HG02885 (cell line): ENCODE measurements around the gene C1orf185.
"Not testable (repeated sequence)": the region's sequence is repeated elsewhere in the genome, so short reads cannot be mapped to it uniquely, and the experiment has no call there.

Experiments used
- ATAC-seq: cut with Tn5 transposase; IDR thresholded peaks from one replicate; pipeline ENCODE4 v1.9.1; 2021; ENCODE audit warnings: mild to moderate bottlenecking; ENCODE audit not compliant: unreplicated experiment, poor library complexity

Gene C1orf185

DNA sequence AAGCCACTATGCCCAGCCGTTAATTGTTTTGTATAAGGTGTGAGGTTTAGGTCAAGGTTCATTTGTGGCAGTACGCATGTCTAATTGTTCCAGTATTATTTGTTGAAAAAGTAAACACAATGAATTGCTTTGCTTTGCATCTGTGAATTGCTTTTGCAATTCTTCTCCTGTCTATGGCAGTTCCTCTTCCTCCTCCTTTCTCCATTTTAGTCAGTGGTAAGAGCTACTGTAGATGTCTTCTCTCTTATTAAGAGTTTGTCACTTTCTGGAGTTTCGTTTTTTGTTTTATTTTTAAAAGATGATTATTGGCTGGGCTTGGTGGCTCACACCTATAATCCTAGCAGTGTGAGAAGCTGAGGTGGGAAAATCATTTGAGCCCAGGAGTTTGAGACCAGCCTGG, 29.2 kb downstream of the C1orf185 start:
- no peak for ATAC-seq

DNA sequence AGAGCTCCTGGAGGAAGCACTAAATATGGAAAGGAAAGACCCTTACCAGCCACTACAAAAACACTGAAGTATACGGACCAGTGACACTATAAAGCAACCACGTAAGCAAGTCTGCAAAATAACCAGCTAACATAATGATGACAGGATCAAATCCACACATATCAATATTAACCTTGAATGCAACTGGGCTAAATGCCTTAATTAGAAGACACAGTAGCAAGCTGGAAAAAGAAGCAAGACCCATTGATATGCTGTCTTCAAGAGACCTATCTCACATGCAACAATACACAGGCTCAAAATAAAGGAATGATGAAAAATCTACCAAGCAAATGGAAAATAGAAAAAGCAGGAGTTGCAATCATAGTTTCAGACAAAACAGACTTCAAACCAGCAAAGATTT, 31.0 kb downstream of the C1orf185 start:
- ATAC-seq = no peak

DNA sequence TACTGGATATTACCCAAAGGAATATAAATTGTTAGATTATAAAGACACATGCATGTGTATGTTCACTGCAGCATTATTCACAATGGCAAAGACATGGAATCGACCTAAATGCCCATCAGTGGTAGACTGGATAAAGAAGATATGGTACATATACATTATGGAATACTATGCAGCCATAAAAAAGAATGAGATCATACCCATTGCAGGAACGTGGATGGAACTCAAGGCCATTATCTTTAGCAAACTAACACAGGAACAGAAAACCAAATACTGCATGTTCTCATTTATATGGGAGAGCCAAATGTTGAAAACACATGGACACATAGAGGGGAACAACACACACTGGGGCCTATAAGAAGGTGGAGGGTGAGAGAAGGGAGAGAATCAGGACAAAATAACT, 35.7 kb downstream of the C1orf185 start:
- not testable (repeated sequence) for ATAC-seq

DNA sequence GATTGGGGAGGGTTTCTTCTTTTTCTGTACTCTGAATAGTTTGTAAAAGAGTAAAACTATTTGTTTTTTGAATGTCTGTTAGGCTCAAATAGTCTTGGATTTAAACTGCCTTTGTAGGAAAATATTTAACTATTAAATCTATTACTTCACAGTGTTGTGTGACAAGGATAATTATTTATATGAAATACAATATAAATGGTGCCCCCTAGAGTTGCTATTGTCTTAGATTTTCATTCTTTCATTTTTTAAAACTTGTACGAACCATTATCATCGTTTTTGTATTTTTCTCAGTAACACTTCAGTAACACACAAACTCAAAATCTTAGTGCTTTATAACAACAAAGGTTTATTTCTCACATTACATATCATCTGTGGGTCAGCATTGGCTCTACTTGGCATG, 37.4 kb downstream of the C1orf185 start:
- no peak for ATAC-seq

DNA sequence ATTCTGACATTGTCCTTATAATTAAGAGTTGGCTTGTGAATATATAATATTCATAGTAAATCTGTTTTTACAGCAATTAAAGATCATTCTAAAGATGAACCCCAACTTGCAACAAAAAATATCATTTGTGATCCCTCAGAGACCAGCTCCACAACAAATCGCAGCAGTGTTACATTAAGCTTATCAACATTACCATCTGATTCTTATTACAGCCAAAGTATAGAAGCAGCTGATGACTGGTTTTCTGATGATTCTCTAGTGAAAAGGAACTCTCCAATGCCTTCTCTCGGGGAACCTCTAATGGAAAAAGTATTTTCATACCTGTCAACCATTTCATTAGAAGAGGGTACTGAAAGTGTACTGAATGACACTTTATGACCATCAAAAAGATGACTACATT, 45.4 kb downstream of the C1orf185 start:
- no peak for ATAC-seq

DNA sequence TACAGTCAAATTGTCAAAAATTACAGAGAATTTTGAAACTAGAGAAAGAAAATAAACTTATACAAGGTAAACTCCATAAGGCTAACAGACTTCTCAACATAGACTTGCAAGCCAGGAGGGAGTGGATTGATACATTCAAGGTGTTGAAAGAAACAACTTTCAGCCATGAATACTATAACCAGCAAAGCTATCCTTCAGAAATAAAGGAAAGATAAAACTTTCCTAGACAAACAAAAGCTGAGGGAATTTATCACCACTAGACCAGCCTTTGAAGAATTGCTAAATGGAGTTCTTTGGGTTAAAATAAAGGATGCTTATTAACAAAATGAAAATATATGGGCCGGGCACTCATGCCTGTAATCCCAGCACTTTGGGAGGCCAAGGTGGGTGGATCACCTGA, 52.7 kb downstream of the C1orf185 start:
- ATAC-seq = no peak

DNA sequence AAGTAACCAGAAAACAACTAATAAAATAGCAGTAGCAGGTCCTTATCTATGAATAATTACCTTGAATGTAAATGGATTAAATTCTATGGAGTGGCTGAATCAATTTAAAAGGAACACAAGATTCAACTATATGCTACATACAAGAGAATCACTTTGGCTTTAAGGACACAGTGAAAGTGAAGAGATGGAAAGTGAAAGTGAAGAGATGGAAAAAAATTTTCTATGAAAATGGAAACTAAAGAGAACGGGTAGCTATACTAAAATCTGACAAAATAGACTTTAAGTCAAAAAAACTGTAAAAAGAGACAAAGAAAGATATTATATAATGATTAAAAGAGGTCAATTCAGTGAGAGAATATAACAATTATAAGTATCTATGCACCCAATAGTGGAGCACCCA, 54.7 kb downstream of the C1orf185 start:
- ATAC-seq = no peak

DNA sequence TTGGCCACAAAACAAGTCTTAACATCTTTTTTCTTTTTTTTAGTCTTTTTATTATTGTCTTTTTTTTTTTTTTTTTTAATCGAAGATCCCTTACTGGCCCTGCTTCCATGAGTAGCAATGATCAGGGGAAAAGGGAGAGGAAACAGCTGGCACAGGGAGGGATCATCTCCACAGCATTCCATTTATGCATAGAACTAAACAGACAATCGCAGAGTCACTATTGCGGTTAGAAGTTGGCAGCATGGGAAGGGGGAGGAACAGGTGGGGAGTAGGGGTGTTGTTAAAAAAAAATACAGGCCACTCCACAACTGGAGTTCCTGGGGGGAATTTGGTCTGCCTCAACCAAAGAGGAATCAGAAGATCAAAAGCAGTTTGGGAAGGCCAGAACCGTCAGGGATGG, 55.4 kb downstream of the C1orf185 start:
- ATAC-seq = no peak

DNA sequence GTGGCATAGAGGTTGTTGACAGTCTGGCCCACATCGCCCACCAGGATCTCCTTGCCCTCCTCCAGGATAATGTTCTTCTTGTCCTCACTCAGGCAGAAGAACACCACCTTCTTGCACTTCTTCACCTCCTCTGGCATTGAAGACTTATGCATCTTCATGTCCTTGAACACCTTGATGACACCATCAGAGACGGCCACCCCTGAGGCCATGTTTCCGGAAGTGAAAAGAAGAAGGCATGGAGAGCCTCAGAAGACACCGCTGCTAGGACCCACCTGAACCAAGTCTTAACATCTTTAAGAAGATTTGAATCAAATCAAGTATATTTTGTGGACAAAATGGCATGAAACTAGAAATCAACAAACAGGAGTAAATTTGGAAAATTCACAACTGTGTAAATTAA, 56.2 kb downstream of the C1orf185 start:
- ATAC-seq = no peak

DNA sequence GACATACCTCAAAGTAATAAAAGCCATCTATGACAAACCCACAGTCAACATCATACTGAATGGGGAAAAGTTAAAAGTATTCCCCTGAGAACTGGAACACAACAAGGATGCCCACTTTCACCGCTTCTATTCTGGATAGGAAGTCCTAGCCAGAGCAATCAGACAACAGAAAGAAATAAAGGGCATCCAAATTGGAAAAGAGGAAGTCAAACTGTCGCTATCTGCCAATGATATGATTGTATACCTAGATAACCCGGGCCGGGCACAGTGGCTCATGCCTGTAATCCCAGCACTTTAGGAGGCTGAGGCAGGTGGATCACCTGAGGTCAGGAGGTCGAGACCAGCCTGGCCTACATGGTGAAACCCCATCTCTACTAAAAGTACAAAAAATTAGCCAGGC, 60.5 kb downstream of the C1orf185 start:
- not testable (repeated sequence) for ATAC-seq

DNA sequence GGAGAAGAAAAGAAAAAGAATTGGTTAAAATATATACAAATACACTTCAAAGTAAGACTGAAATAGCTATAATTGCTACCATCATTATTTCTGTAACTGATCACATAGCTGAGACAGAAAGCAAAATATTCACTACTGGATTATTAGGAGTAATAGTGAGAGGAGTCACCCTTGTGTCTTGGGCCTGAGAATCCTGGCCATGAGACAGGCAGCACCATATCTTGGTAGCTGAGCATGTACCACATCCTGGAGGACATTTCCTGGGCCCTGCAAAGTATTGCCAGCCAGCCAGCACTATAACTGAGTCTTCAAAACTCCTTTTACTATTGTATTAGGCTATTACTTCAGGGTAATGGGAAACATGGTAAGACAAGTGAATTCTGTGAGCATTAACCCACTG, 63.5 kb downstream of the C1orf185 start:
- ATAC-seq = no peak

DNA sequence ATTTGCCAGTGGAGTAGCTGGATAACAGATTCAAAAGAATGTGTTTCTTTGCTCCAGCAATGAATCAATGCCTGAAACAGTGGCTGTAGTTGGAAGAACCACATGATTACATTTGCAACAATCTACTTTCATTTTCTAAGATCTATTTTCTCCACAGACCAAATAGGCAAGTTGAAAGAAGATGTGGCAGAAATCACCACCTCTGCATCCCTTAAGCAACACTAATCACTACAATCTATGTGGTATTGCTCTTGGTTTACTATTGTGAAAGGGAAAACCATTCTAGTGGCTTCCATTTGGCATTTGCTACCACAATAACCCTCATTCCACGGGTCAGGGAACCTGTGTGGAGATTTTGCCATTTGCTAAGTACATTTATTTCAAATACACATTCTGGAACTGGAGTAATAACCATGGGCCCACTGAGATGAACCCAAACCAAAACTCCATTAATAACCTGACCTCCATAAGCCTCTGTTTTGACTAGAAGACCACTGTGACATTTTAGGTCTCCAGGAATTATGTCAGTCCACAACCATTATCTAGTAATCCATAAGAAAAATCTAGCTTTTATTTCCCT, 66.3 kb downstream of the C1orf185 start:
- peak; percentile 62 for ATAC-seq

DNA sequence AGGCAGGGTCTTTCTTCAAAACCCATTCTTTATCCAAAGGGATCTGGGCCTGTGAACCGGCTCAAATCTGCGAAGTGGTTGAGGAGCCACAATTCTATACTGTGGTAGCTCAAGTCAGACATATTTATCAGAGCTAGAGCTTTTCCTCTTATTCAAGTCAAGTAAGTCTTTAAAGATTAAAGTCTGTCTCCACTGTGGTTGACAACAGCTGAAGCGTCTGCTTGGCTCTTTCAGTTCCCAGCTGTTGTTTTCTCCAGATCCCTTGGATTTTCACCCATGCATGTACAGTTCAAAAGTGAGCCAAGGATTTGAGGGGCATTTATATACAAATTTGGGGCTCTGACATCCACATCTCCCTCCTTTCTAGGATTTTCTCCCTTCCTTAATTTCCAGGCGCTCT, 66.9 kb downstream of the C1orf185 start:
- ATAC-seq = no peak

DNA sequence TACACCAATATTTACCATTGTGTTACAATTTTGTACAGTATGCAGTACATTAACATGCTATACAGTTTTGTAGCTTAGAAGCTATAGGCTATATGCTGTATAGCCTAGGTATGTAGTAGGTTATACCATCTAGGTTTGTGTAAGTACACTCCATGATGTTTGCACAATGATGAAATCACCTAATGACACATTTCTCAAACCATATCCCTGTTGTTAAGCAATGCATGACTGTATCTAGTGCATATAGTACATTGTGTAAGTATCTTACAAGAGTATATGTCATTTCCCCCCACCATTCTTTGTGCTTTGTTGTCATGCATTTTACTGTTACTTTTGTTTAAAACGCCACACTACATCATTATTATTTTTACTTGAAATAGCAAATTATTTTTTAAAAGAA, 68.3 kb downstream of the C1orf185 start:
- no peak for ATAC-seq

DNA sequence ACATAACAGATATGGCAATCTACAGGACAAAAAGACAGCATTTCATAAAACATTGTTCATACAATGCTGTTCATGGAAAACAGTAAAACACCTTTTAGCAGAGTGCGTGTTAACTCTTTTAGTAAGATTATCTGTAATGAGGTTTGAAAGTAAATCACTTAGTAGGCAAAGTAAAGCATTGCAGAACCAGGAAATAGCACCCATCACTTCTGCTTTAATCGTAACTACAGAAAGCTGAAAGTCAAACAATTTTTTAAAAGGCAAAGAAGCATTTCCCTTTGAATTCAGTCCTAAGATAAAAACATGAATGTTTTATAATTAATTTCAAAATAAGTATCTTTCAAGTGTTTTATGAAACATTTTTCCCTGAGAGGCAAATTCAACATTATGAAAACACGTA, 70.8 kb downstream of the C1orf185 start:
- no peak for ATAC-seq

DNA sequence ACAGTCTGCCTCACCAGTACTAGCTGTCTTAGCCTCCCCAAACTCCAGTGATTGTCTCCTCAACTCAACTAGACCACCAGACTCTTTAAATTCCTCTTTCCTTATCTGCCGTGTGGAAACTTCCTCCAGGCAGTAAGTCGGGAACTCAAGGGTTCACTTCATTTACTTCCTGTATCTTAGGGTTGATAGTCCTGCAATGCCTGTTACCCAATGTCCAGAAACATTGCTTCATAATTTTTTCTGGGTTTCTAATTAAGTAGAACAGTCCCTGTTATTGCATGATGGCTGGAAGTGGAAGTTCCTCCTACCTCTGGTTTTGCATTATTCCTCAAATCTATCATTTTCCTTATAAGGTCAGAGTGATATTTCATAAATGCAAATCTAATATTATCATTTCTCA, 73.2 kb downstream of the C1orf185 start:
- no peak for ATAC-seq

DNA sequence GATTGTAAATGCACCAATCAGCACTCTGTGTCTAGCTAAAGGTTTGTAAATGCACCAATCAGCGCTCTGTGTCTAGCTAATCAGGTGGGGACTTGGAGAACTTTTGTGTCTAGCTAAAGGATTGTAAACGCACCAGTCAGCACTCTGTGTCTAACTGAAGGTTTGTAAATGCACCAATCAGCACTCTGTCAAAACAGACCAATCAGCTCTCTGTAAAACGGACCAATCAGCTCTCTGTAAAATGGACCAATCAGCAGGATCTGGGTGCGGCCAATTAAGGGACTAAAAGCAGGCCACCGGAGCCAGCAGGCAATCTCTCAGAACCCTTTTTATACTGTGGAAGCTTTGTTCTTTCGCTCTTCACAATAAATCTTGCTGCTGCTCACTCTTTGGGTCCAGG, 76.0 kb downstream of the C1orf185 start:
- not testable (repeated sequence) for ATAC-seq

DNA sequence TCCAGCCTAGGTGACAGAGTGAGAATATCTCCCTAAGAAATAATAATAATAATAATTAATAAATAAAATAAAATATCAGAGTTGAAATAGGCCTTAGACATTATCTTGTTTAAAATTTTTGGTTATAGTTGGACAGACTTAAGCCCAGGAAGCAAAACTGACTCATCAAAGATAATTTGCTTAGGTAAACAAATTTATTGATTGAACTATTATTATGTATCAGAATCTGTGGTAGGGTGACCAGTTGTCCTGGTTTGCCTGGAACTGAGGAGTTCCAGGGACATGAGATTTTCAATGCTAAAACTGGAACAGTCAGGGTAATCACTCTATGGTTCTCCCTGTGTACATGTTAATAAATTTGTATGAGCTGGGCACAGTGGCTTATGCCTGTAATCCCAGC, 86.2 kb downstream of the C1orf185 start:
- ATAC-seq = no peak

DNA sequence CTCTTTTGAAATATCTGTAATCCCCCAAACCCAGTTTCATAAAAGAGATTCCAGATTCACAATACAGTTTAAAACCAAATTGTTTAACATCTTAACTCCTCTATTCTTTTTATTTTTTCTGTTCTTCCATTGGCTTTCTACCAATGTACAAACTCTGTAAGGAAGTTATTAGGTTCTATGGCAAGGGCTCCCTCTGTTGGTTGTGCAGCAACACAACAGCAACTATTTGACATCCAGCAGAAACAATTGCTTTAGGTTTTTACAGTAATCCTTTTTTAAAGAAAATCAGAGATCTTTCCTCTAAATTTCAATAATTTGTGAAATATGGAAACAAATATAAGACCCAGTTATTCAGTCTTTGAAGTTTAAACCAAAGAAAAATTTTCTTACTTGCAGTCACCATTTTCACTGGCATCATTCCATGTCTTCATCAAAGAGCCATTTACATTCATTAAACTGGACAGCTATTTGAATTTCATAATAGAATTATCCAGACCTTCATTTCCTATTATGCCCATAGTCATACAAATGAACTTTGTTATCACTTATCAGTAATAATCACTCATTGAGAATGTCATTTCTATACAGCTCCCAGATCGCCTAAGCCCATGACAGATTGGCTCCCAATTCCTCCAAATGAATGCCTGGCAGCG, 87.5 kb downstream of the C1orf185 start:
- no peak for ATAC-seq

DNA sequence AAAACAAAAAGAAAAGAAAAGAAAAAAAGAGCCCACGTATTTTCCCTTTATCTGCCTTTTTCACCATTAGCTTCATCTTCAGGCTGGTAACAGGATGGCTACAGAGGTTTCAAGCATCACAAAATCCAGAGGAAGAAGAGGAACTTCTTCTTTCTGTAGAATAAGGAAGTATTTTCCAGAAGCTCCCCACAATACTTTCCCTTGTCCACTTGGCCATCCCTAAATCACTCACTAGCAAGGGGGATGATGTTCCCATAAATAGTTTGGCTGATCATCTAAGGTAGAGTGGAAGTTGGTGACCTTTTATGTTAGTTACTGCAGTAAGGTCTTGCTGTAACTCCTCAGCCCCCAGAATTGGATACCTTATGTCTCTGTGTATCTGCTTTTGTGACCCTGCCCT, 88.9 kb downstream of the C1orf185 start:
- ATAC-seq = no peak

DNA sequence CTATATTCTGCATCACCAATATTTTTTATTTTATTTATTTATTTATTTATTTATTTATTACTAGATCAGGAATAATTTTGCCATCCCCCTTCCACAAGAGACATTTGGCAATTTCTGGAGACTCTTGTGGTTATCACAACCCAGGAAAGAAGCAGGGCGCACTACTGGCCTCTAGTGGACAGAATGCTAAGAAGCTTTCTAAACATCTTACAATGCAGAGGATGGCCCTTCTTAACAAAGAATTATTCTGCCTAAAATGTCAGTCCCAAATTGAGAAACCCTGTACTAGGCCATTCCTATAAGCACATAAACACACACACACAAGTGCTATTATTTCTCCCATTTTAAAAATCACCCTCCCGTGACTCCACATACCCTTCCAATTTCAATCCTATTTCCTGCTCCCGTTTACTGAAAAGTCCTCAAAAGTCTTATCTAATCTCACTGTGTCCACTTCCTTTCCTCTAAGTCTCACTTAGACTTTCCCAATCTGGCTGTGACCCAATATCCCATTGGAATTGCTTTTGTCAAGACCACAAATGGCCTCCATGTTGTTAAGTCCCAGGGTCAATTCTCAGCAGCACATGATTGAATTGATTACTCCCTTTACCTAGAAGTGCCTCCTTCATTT, 90.3 kb downstream of the C1orf185 start:
- no peak for ATAC-seq

DNA sequence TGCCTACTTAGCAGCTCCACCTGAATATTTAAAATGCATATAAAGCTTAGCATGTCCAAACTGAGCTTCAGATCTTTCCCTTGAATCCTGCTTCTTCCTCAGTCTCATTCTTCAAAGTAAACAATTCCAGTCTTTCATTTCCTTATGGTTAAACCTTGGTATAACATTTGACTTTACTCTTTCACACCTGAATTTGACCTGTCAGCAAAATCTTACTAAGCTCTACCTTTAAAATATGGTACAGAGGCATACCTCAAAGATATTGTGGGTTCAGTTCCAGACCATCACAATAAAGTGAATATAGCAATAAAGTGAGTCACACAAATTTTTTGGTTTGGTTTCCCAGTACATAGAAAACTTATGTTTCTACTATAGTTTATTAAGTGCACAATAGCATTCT, 91.5 kb downstream of the C1orf185 start:
- no peak for ATAC-seq
